Right ventricle myocardium inferior (tissue), 1 donor: ENCODE results near the gene UQCC2. TPM values are rescaled to one million over a fixed set of nuclear protein-coding genes. Genes with fewer than 3 reads are reported as not detected.

Experiments used
- ATAC-seq: fragments of 200-7000 bp; cut with Tn5 transposase; one replicate; pipeline ENCODE4 v1.9.1; 2020; ENCODE audit warnings: mild to moderate bottlenecking, moderate library complexity
- DNase-seq: peaks from one replicate; pipeline ENCODE4 v3.0.0; 2021; ENCODE audit errors: missing footprints
- intact Hi-C: fragments of 100-400 bp; cut with DNase I; formaldehyde crosslinking; loops from one replicate; pipeline ENCODE4 v1.11.0; 2022
- total RNA-seq: library from RNA; stranded (reverse); fragmentation: NEBNext Ultra II Directional; extraction: Animal tissue kit (Norgen Biotek cat#: 25700); gene quantifications from one replicate; pipeline ENCODE4 v1.2.1, GENCODE V29; 2021
- donor health status: DM: no; HTN: yes; CAD: no; lungs with severe emphysema.

UQCC2 gene
- total RNA-seq, 1 donor from 2014 or later = 215 TPM

DNA sequence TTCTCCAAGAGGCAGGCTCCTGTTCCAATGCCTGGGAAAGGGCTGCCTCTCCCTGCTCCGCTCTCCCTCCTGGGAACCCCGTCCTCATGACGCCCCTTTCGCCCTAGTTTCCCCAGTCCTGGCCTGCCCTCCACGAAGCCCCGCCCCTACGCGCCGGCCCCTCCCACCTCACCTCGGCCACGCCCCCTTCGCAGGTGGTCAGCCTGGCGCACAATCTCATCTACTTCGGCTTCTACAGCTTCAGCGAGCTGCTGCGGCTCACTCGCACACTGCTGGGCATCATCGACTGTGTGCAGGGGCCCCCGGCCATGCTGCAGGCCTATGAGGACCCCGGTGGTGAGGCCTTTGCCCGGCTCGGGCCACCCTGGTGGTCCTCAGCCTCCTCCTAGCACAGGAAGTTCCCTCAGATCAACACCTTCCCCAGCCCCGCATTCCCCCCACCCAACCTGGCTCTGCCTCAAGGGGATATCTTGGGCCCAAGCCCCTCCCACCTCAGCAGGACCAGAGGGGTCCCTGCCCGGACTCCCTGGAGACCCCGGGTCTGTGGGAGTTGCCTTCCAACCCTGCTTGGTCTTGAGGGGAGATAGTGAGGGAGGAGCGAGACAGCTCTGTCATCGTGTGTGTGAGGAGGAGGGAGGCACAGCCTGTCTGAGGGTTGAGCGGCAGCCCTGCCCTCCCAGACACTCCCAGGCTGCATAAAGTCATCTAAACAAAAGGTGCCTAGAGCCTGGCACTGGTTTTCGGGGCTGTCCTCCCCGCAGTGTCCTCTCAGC, 40.3 kb downstream of the UQCC2 start:
- ATAC-seq (no peak), DNase-seq (no peak)
- intact Hi-C loops = loop anchor here (5.0 kb wide), 1 partner anchor 39 kb away; no protein-coding TSS in a partner anchor

DNA sequence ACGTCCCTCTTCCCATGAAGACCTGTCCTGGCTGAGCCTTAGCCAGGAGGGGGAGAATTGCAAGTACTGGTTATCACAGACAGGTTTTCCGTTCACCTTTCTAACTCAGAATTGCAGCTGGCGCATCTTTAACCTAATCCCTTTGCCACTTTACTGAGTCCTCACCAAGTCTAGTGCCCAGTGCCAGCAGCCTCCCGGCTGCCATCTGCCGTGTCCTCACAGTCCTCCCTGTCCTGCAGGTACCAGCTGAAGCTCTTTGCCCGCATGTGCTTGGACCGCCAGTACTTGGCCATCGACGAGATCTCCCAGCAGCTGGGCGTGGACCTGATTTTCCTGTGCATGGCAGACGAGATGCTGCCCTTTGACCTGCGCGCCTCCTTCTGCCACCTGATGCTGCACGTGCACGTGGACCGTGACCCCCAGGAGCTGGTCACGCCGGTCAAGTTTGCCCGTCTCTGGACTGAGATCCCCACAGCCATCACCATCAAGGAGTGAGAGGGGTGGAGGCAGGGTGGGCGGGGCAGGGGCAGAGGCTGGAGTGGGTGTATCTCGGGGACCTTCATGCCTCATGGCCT, 41.3 kb downstream of the UQCC2 start:
- intact Hi-C loops = loop anchor here (5.0 kb wide), 1 partner anchor 38 kb away; no protein-coding TSS in a partner anchor
- DNase-seq = no peak
- ATAC-seq = no peak

DNA sequence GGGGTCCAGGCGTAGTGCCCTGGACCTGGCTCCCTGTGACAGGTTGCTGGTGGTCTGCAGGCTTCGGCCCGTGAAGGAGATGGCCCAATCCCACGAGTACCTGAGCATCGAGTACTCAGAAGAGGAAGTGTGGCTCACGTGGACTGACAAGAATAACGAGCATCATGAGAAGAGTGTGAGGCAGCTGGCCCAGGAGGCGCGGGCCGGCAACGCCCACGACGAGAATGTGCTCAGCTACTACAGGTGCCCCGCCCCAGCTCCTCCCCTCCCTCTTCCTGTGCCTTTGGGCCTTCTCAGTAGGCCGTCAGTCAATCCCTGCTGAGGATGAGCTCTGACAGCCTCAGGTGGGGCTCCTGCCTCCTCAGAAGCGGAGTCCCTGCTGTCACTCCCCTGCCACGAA, 42.6 kb downstream of the UQCC2 start:
- no peak for DNase-seq
- intact Hi-C loops = no loop called here
- no peak for ATAC-seq

DNA sequence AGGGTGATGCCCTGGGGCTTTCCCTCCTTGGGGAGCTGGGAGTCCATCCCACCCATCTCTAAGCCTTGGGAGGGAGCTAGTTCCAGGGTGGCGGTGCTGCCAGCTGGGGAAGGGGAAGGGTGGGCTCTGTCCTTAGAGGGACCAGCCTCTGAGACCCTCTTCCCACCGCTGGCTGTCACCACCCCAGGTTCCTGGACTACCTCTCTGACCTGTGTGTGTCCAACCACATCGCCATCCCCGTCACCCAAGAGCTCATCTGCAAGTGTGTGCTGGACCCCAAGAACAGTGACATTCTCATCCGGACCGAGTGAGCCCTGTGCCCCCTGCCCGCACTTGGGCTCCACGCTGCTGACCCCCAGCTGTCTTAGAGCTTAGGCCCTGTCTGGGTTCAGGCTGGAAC, 43.2 kb downstream of the UQCC2 start:
- intact Hi-C loops = no loop called here
- DNase-seq (no peak), ATAC-seq (no peak)

DNA sequence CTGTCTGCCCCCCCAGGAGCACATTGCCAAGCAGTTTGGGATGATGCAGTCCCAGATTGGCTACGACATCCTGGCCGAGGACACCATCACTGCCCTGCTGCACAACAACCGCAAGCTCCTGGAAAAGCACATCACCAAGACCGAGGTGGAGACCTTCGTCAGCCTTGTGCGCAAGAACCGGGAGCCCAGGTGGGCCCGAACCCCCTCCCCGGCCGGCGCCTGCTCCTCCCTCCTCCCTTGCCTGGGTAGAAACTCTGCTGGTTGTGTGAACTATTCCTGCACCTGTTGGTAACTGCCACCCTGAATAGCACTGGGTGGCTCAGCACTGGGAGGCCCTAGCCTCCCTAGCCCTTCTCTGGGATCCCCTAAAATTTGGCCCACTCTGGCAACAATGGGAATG, 43.7 kb downstream of the UQCC2 start:
- intact Hi-C loops = no loop called here
- no peak for ATAC-seq

DNA sequence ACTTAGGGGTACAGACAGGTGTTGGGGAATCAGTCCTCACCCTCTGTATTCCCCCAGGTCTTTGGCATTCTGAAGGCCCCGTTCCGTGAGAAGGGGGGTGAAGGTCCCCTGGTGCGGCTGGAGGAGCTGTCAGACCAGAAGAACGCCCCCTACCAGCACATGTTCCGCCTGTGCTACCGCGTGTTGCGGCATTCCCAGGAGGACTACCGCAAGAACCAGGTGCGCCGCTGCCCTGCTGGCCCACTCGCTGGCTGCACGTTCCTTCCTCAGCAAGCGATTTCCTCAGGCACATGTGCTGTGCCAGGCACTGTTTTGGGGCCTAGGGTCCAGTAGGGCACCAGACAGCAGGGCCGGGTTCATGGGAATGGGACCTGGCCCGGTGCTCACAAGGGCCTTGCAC, 44.4 kb downstream of the UQCC2 start:
- DNase-seq = no peak
- intact Hi-C loops = no loop called here
- no peak for ATAC-seq

More for the DNA sequence above, 43.7 kb downstream of the UQCC2 start:
- no peak for DNase-seq

DNA sequence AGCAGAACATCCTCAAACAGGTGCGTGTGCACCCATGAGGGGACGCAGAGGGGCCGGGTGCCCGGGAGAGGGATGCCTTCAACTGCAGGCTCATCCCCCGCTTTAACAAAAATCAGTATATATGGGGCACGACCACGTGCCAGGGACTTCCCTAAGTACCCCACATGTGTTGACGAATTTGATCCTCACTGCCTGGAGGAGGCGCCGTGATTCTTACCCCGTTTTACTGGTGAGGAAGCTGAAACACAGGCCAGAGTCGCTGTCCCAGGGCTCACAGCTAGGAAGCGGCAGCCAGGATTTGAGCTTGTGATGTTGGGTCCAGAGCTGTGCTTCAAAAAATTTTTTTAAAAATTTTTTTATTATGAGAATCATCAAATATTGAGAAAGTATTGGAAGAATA, 45.5 kb downstream of the UQCC2 start:
- ATAC-seq (no peak), DNase-seq (no peak)
- intact Hi-C loops = no loop called here

DNA sequence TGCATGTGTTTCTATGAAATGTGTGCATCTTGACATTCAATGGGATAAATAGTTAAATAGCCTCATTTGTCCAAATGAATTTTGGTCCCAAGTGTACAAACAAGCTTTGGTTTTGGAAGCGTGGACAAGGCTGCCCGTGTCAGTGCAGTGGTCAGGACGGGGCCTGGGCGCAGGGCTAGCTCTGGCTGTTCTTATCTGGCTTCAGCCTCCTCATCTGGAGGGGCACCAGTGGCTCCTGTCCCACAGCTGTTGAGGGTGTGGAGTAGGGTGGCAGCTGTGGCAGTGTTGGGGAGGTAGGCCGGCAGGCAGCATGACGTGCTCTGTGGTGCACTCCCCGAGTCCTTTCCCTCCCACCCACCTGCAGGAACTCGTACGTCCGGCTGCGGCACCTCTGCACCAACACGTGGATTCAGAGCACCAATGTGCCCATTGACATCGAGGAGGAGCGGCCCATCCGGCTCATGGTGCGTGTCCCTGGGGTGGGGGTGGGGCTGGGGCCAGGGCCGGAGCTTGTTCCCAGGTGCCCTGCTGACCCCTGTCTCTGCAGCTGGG, 46.9 kb downstream of the UQCC2 start:
- DNase-seq (no peak), ATAC-seq (no peak)
- intact Hi-C loops = no loop called here

DNA sequence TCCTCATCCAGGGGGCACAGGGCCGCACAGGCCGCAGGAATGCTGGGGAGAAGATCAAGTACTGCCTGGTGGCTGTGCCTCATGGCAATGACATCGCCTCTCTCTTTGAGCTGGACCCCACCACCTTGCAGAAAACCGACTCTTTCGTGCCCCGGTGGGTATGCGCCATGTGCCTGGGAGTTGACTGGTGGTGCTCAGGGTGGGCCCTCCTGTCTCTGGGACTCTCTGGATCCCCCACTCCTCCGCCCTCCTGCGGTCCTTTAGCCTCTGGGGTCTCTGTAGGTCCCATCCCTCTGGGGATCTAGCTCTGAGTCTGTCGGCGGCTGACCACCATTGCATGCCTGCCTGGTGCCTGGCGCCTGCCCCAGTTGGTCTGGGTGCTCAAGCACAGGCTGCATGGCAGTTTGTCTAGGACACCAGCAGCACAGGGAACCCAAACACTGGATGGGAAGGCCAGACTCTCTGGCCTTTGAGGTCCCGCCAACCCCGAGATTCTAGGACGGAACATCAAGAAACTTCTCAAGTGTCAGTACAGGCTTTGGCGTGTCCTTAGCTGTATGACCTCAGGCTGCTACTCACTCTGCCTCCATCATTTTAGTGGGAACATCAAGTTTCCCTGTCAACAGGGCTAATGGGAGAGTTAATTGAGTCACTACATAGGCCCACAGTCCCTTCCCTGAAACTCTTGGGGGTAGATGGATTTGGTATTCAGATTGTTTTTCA, 47.6 kb downstream of the UQCC2 start:
- ATAC-seq (no peak), DNase-seq (no peak)
- intact Hi-C loops = no loop called here

DNA sequence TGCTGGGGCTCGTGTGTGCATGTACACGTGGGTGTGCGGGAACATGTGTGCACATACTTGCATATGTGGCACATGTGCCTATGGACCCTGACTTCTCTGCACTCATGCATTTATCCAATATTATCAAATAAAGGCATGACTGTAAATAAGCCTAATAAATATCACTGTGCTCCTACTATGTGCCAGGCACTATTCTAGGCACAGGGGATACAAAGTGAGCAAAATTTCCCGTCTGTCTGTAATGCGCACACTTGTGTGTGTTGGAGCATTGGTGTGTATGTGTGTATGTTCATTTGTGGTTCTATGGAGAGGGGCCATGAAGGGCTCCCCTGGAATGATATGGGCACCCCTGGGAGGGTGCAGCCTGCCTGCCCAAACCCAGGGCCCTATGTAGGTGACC, 48.5 kb downstream of the UQCC2 start:
- no peak for DNase-seq
- ATAC-seq = no peak
- intact Hi-C loops = no loop called here

DNA sequence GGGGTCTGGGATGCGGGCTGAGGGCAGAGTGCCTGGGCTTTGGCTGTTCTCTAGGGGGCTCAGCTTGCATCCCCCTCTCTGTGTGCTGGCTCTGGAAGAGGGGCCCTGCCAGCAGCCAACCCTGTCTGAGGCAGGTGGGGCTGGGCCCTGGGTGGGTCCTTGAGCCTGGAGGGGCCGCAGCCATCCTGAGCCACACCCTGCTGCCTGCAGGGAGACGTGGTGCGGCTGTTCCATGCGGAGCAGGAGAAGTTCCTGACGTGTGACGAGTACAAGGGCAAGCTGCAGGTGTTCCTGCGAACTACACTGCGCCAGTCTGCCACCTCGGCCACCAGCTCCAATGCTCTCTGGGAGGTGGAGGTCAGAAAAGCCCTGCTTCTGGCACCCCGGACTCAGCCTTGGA, 49.2 kb downstream of the UQCC2 start:
- no peak for DNase-seq
- intact Hi-C loops = no loop called here
- ATAC-seq = no peak

DNA sequence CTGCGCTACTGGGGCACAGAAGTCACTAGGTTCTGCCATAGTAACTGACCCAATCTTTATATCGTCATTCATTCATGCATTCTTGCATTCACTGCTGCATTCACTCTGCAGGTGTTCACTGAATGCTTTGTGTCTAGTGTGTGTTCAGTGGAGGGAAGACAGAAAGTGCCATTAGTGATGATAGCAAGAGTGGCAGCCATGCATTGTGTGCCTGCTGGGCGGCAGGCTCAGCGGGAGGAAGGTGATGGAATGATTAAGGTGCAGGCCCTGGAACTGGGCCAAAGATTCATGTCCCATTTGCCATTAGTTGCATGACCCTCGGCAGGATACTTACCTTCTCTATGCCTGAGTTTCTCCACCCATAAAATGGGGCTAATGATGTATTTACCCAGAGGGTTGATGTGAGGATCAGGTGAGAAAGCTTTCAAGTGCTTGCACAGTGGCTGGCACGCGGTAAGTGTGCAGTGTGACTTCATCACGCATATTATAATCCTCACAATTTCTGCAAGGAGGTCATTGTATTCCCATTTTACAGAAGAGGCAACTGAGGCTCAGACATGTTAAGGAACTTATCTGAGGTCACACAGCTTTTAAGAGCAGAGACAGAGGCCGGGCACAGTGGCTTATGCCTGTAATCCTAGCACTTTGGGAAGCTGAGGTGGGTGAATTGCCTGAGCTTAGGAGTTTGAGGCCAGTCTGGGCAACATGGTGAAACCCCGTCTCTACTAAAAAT, 50.2 kb downstream of the UQCC2 start:
- no peak for DNase-seq
- no peak for ATAC-seq
- intact Hi-C loops = no loop called here

DNA sequence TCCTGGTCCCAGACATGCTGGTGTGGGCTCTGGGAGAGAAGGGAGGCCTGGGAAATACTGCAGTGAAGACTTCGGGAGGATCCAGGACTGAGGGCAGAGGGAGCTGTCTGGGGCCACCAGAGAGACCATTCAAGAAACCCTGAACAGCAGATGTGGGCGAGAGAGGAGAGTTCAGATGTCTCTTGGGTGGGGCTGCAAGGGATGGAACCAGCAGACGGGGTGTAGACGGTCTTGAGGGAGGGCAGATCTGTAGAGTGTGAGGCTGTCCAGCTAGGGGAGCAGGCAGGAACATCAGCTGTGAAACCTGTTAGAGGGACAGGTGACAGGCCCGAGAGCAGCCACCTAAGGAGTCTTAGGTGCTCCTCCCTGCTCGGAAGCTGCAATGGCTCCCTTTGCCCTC, 51.5 kb downstream of the UQCC2 start:
- ATAC-seq (no peak), DNase-seq (no peak)
- intact Hi-C loops = no loop called here

DNA sequence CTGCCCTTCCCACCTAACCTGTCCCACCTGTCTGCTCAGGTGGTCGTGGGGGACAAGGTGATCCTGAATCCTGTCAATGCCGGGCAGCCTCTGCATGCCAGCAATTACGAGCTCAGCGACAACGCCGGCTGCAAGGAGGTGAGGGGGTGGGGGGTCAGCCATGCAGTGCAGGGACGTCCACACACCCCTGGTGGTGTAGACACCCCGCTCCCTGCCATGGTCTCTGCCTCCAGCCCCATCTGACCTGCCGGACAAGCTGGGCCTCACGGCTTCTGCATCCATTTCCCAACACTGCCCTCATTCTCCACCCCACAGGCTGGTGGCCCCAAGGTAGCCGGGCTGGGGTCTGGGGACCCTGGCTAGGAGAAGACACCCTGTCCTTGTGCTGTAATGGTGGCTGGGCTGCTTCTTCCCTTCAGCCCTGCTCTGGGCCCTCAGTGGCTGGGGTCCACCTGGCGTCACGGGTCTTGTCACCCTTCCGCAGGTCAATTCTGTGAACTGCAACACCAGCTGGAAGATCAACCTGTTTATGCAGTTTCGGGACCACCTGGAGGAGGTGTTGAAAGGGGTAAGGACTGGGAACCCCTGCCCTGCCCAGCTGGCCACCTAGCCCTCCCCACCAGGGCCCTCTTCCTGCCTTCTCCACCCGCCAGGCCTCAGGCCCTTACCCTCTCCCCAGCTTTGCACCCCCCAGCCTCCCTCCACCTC, 52.4 kb downstream of the UQCC2 start:
- no peak for ATAC-seq
- intact Hi-C loops = no loop called here
- DNase-seq = no peak

DNA sequence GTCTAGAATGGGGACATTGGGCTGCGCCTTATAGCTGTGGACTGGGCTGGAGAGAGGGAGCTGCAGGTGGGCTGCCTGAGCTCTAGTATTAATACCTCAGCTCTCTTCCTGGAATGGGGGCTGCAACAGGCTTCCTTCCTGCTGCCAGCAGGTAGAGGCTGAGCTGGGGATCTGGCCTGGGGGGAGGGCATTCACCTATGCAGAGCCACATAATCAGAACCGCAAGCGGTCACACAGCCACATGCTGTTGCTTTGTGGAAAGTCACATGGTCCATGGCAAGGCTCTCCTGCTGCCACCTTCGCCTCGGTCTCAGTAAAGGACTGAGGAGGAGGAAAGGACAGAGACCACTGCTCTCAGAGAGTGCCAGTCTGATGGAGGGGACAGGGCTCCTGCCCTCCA, 54.7 kb downstream of the UQCC2 start:
- intact Hi-C loops = no loop called here
- ATAC-seq = no peak
- DNase-seq = no peak

DNA sequence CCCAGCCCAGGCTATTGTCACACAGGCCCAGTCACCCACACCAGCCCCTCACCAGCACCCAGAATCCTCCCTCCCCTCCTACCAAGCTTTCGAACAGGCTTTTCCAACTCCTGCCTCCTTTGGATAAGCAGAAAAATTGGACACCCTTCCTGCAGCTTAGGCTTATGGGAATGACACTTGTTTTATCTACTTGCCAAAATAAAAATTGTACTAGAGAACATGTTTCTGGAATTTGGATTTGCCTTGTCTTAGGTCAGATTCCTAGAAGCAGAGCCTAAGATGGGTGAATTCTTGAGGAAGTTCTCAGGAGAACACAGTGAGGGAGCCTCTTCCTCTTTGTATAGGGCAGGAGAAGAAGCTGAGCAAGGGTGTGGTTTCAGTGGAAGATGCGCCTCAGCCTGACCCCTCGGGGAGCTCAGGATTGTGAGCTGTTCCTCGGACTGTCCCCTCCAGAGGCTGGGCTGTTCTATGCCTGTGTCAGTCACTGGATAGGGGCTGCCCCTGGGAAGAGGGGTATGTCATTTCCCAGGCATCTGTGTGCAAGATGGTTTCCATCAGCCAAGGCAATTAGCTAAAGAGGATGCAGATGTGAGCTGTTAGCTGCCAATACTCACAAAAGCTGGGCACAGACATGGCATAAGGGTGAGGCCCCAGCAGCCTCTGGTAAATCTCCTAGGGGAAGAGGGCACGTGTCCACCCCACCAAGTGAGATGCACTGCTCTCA, 56.5 kb downstream of the UQCC2 start:
- intact Hi-C loops = no loop called here
- ATAC-seq = no peak

DNA sequence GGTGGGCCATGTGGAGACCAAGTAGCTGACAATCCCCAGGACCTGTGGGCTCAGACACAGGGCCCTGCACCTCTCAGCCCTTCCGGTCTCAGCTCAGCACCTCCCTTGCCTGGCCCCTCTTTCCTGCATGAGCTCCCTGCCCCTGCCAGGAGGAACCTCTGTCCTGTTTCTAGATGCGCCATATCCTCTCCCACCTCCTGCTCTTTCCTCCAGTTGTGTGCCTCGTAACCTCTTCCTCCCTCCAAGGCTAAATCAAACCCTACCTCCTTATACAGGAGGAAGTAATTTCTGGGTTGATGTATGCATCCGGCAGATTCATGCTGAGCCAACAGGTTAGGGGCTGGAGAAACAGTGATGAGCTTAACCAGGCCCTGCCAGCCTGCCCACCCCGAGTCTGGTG, 59.5 kb downstream of the UQCC2 start:
- DNase-seq = no peak
- ATAC-seq = no peak
- intact Hi-C loops = no loop called here

More for the DNA sequence above, 56.5 kb downstream of the UQCC2 start:
- DNase-seq = no peak

DNA sequence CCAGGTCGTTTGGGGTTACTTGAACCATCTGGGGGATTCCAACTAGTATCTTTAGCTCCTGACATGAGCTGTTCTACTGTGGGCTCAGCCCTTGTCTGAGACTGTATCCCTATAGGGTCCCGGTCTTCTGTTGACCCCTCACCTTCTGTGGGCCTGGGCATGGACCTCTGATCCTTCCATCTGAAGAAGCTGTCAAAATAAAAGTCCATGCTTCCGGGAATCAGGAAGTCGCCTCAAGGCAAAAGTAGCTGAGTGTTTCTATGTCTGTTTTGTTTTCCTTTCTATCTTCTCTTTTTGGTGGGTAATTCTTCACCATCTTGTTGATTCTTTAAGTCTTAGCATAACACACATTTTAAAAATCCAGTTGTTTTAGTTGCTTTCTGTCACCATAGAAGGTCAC, 60.1 kb downstream of the UQCC2 start:
- ATAC-seq = no peak
- intact Hi-C loops = no loop called here
- no peak for DNase-seq
